Measurements from ENCODE around the gene OR2AE1.

OR2AE1 gene

DNA sequence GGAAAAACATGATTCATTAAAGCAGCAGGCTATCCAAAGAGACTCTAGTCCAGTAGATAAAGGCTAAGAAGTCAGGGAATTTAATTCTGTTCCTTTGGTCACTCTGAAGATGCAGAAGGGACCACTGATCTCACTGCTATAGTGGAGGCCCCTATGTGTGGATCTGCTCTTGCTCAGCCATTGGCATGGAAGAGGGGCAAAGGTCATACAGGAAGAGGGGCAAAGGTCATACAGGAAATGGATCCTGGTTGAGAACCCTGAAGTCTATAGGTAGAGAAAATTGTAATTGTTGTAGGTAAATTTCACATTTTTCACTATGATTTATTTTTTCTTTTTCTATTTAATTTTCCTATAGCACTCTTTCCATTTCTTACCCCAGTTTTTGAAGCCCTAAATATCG, 21.6 kb downstream of the OR2AE1 start:
- no peak for DNase-seq

DNA sequence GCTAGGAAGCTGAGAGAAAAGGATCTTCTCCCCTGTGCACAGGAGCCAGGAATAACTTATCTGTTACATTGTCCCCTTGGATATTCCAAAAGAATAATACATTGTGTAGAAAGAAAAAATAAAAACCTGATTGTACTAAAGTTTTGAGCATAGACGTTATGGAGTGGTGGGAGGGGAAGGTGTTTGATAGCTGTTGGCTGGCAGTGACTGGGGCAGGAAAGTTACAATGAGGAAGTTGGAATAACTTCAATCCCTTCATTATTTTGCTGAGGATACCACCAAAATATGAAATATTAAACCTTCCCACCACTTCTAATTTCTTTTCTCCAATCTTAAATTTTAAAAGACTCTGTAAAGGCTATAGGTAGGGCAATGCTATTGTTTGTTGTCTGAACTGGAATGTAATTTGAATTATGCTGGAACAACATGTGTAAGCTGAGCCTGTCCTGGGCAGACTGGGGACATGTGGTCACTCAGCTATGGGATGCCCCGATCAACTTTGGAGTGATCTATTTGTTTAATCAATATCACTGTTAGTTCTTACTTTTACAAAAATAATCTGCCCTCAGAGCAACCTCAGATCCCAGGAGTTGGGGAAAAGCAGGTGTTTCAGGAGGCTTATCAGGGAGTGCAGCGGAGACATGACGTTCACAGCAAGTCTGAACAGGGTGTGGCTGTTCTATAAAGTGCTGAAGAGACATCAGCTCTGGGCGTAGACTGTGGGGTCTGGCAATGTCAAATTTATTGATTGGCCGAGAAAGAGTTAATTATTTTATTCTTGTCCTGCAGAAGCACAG, 28.2 kb downstream of the OR2AE1 start:
- no peak for DNase-seq

DNA sequence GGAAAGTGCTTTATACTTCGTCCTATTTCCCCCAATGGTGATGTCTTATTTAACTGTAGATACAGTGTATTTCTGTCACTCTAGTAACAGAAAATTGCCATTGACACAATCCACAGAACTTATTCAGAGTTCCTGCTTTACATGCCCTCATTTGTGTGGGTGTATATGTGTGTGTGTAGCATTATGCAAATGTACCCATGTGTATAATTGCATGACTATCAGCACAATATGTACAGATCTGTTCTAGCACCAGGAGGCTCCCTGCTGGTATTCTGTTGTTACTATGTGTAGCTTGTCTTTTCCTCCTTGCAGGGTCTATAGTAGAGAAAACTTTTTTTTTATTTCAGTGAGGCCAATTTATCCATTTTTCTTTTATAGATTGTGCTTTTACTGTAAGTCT, 32.5 kb downstream of the OR2AE1 start:
- DNase-seq: no peak

DNA sequence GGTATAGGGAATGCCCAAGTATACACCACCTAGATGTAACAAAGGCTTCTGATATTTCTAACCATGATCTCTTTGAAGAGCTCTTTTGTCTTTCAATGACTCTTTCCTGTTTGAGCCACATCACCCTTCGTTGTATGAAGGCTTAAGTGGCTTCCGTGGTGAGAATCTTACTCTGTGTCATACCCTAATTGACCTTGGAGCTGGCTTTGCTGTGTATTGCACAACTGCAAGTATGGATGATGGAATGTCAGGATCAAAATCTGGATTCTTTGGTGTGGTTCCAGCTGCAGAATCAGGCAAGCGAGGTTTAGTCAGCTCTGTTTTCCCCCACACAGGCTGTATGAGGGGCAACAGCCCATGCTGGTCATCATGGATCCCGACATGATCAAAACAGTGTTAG, 33.0 kb downstream of the OR2AE1 start:
- DNase-seq: no peak

DNA sequence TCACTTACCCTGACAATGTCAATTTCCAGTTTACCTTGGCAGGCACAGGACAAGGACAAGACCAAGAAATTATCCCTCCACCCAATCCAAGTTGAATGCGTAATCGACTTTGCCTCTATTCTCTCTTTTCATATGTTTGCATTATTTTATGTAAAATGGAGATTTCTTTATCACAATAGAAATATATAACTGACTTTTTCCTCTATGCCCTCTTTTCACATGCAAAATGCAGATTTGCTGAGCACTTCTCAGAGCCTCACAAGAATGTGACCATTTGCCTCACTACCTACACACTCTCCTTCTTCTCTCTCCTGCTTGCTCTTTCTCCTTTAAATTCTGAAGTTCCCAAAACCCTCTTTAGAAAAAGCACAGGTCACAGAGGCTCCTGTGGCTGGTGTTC, 33.9 kb downstream of the OR2AE1 start:
- DNase-seq: no peak

DNA sequence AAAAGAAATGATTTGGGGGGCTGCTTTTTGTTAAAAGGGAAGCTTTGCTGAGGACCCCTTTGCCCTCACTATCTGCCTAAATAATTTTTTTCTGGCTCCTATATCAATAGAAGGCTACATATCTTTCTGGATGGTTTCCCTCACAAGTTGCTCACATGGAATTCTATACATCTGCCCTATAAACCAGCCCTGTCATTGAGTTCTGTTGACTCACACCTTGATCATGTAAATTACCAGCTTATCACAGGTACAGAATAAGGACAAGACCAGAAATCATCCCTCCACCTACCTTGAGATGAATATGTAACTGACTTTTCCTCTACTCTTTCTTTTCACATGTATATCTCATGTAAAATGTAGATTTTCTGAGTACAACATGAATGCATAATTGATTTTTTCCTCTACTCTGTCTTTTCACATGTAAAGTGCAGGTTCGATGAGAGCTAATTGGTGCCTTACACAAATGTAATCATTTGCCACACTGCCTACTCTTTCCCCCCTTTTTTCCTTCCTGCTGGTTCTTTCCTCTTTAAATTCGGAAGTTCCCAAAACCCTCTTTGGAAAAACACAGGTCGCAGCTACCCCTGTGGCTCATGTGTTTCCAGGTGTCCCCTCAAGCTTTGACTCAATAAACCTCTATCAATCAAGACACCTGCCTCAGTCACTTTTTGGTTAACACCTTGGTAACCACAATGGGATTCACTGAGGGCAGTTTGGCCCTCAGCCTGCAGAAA, 36.5 kb downstream of the OR2AE1 start:
- DNase-seq: no peak

DNA sequence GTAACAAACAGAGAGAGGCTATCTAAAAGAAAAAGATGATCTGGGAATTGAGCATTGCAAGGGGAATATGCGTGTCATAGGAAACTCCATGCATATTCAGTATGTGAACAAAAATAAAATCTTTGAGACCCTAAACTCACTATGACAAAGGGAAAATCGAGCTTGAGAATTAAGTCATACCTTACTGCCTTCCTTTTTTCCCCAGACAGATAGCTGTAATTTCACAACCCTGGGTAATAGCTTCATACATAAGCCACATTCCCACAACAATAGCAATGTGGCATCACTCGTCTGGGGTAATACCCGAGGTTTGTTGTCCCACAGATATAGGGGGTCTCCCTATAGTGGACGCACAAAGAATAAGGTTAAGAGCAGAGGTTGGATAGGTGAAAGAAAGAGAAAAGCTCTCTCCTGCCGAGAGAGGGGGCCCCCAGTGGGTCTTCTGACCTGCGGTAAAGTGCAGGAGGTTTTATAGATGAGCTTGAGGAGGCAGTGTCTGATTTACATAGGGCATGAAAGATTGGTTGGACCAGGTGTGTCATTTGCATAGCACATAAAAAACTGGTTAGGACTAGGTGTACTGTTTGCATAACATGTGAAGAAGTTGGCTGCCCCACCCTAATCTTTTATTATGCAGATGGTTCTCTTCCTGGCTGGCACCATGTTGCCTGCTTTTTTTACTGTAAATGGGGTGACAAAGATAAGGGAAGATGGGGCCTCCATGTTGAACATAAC, 37.4 kb downstream of the OR2AE1 start:
- DNase-seq: peak; percentile 55

DNA sequence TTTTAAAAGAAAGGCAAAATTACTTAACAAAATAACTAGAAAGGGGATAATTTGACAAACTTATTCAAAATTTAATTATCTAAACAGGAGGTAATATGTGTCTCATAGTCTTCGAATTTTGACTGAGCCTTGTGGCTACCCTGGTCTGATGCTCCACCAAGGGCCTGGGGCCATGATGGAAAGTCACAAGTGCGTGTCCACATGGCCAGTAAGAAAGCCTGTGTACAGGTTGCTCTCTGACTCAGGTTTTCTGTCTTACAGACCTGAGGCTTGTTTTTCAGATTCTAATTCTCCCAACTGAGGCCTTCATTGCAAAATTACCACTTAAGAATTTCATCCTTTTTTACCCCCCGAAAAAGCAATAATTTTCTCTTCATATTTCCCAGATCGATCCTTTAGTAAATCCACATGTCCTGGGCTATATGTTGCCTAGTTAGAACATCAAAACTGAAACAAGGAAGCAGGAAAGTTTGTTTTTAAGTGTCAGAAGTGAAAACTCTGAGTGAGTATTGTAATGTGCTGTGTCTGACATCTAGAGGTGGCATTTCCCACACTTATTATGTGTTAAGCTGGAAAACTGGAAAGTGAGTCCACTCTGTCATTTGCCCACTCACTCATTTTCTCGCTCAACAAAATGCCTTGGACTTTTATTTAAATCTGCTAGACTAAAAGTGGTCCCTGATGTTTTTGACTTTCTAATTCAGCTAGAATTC, 39.0 kb downstream of the OR2AE1 start:
- DNase-seq: no peak

DNA sequence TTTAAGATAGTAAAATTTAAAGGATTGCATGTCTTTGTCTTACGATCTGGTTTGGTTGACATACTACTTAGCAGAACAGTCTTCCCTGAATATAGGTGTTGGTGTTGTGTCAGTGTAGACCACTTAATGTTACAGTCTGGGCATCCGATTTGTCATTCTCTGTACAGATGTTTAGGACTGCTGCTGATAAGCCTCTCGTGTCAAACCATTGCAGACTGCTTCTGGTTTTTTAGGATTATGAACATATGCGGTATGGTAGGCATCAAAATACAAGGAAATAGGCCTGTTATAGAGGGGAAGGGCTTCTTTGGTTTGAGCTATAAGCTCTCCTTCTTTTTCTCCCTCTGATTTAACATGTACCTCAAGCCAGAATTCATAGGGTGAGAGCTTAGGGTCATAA, 41.6 kb downstream of the OR2AE1 start:
- no peak for DNase-seq

DNA sequence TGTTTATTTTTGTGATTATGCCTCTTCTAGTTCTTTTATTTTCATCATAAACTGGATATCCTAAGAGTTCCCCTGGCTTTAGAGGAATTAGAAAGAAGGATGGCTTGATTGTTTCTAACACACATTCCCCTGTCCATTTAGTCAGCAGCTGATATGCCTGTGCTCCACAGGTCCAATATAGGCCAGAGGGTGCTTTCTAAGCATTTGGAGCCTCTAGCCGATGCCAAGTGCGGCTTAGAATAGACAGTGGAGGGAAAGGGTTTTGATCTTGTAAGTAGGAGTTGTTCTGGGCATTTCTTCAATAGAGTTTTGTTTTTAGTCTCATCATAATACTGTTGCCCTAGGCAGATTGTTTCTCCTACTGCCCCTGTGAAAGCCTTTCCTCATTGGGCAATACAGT, 42.5 kb downstream of the OR2AE1 start:
- no peak for DNase-seq

DNA sequence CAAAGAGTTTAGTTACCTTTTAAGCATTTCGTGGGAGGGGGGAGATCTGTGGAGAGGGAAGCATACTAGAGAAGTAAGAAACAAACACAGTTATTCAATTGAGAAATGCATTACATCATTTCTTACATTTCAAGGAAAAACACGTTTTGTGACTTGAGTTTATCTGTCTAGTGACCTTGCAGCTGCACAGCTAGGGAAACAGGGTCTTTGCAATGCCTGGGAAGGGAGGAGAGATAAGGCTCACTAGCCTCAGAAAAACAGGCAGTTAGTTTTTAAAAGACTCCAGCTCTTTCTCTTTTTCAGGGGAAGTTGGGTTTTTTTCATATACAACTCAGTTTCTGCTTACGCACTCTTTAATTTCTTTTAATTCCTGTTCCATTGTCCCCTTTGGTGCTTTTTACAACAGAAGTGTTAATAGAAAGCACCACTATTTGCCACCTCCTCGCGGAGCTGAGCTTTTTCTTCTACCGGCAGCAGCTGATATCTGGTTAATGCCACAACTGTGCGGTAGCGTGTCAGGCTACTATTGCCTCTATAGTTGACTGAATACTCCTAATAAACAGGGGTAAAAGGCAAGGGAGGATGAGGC, 43.5 kb downstream of the OR2AE1 start:
- no peak for DNase-seq

DNA sequence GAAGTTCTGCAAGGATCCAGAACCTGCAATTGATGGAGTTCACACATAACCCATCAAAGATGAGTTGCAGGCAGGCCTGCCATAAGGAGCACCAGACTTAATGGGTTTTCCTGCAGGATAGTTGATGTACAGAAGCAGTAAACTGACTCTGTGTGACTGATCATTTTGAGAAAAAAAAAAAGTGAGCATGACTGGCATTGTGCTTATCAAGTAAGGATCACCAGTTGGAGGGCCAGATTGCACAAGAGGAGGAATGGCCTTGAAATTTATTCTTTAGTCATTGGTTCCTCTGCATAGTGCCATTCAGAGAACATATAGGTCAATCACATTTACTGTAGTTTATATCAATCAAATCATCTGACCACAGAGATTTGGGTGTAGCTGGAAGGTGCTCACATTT, 45.2 kb downstream of the OR2AE1 start:
- DNase-seq: no peak

DNA sequence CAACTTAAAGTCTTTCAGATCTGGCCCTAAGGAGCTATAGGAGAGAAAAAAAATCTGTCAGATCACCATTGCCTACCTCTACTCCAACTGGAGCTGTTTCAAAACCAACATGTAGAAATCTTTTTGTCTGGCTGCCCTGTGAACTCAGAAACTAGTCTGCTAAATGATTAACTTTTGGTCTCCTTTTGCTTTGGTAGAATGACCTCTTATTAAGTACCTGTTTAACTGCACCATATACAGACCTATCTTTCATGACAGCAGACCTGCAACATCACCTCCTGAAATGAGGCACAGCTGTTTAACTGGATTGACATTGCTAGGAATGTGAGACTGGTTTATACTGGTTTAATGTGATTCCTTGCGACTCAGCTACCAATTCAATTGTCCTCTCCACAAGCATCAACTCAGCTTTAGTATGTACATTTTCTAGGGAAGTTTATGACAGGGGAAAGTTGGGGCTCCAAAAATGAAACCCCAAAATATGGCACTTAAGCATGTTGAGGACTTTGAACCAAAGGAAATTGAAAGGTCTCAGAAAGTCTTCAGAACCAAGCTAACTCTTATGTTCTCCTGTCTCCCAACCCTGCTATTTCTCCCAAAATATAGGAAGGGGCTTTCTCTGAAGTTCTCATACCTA, 47.2 kb downstream of the OR2AE1 start:
- no peak for DNase-seq

DNA sequence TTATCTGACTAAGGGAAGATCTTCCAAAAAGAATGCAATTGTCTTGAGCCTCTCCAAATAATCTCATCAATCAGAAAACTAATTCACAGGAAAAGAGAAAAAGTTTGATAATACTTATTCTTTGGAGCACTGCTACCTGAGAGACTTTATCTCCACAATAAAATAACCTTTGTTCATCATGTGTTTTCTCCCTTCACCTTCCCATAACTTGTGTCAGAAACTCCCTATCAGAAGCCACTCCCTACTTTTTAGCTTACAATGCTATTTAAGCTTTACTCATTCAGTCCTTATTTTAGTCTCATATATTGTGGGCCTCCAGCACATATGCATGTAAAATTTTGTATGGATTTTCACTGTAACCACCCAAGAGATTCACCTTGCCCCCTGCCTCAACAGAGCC, 48.0 kb downstream of the OR2AE1 start:
- DNase-seq: no peak

DNA sequence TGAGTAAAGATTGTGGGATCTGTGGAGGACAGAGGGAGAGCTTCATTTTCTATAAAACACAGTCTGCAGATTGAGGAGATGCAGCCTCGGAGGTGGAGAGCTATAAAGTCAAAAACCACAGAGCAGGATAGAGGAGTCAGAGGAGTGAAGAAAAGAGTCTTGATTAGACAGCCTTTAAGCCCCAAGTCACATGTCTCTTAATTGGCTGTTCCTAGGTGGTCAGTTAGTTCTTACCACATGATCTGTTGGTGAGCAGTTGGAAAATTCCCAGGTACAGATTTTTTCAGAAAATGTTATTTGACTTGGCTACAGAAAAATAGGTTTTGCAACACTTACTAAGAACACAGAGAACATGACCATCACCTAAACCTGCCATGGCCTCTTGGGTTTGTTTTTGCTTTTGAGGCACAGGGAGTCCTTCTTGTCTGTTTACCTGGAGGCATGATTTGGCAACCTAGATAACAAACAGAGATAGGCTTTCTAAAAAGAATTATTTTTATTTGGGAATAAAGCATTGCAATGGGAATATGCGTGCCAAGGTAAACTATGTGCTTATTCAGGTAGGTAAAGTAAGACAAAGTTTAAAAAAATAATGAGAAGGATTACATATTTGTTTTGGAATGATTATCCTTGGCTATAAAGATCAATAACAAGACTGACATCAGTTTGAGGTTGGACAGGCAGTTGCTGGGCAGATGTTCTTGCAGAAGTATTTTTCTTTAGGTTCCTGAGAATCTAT, 49.6 kb downstream of the OR2AE1 start:
- no peak for DNase-seq
